Adrenal gland (tissue), 12 donors: ENCODE measurements around the gene DCLRE1A. TPM values are rescaled to one million over a fixed set of nuclear protein-coding genes. Genes with fewer than 3 reads are reported as not detected.
"Not testable (repeated sequence)": the region's sequence is repeated elsewhere in the genome, so short reads cannot be mapped to it uniquely, and the experiment has no call there.

ENCODE experiments used
- DNase-seq, 7 donors: peaks; one replicate each; pipeline ENCODE4 v3.0.0-alpha.2; 2019 to 2020
- H3K27ac ChIP-seq, 5 donors: fragments of 200-600 bp; sonication (generic) in 4 of 5; 1 replicate in 3 of 5; 2 replicates in 2 of 5; pipeline versions ENCODE4 v1.5.1 to v1.8.0; 2016 to 2020; ENCODE audit warnings: mild to moderate bottlenecking in 1 of 5
- H3K27me3 ChIP-seq: fragments of 200-600 bp; 2 replicates; pipeline ENCODE4 v1.8.0; 2021
- H3K36me3 ChIP-seq, 2 donors: fragments of 200-600 bp; replicated peaks in 1 of 2; 1 replicate in 1 of 2; 2 replicates in 1 of 2; pipeline versions ENCODE4 v1.5.1 to v1.8.0; 2018 to 2022
- H3K4me1 ChIP-seq, 2 donors: fragments of 200-600 bp; replicated peaks in 1 of 2; 1 replicate in 1 of 2; 2 replicates in 1 of 2; pipeline versions ENCODE4 v1.5.1 to v1.8.0; 2018 to 2021
- H3K4me3 ChIP-seq, 4 donors: fragments of 200-600 bp; sonication (generic) in 3 of 4; one replicate each; pipeline ENCODE4 v1.5.1; 2016 to 2018
- H3K9me3 ChIP-seq, 3 donors: fragments of 200-600 bp; sonication (generic) in 1 of 3; replicated peaks in 1 of 3; 1 replicate in 2 of 3; 2 replicates in 1 of 3; pipeline versions ENCODE4 v1.5.1 to v1.8.0; 2016 to 2021
- POLR2A ChIP-seq, 2 donors: fragments of 450-650 bp; IDR thresholded peaks; one replicate each; pipeline ENCODE4 v1.6.1; 2017; ENCODE audit warnings: antibody characterized with exemption in 2 of 2, mild to moderate bottlenecking in 2 of 2, moderate library complexity in 1 of 2
- WGBS, 4 donors: extraction: QIAGEN DNeasy Blood & Tissue Kit in 2 of 4; methylation state at CpG; one replicate each; pipeline versions ENCODE4 v1.1.5 to v1.1.7; 2013 to 2017; 5-methylcytosine and 5-hydroxymethylcytosine counted together
- intact Hi-C, 2 donors: fragments of 100-400 bp; cut with DNase I; formaldehyde crosslinking; loops; one replicate each; pipeline versions ENCODE4 v1.14.1 to v1.15.0; 2022 to 2023
- polyA plus RNA-seq, 3 donors: library from polyadenylated mRNA; stranded (reverse); fragments of 200-250 nt in 2 of 3; fragments of 350-450 nt in 1 of 3; fragmentation: Illumina TruSeq in 1 of 3; extraction: RNeasy Lipid Tissue Mini Kit (QIAGEN cat#74804) in 1 of 3; gene quantifications; one replicate each; pipeline ENCODE4 v1.2.3, GENCODE V29; 2013 to 2014
- total RNA-seq, 9 donors: library from RNA; depleted of rRNA in 4 of 9; stranded (reverse); fragments of >200 nt in 4 of 9; fragments of 120-200 nt in 1 of 9; fragmentation: NEBNext Ultra II Directional in 1 of 9; extraction: Animal tissue kit (Norgen Biotek cat#: 25700) in 1 of 9; gene quantifications; one replicate each; pipeline versions ENCODE4 v1.1.0 to v1.2.4, GENCODE V29; 2013 to 2023
- TF ChIP-seq, protein P1 (sequence below), 6 experiments: fragments of 450-650 bp in 4 of 6; fragments of 200-600 bp in 2 of 6; sonication (generic) in 1 of 6; IDR thresholded peaks; 1 replicate in 5 of 6; 2 replicates in 1 of 6; pipeline versions ENCODE4 v1.5.1 to v1.8.0; 2016 to 2021; ENCODE audit warnings: antibody characterized with exemption in 6 of 6, mild to moderate bottlenecking in 2 of 6, moderate library complexity in 1 of 6
- donor health status: healthy with polysubstance abuse.
- donor health status: Bipolar disorder and iron deficiency.
- donor health status: DM: yes; HTN: yes; CAD: no.
- donor health status: DM: no; HTN: no; CAD: no.
- donor health status: DM: no; HTN: no; CAD: no.
- donor health status: DM: yes; HTN: yes; CAD: no.

The DCLRE1A gene
- total and polyA plus RNA-seq, 12 donors: 3.5 to 13.2 (median 6.1) TPM

DNA sequence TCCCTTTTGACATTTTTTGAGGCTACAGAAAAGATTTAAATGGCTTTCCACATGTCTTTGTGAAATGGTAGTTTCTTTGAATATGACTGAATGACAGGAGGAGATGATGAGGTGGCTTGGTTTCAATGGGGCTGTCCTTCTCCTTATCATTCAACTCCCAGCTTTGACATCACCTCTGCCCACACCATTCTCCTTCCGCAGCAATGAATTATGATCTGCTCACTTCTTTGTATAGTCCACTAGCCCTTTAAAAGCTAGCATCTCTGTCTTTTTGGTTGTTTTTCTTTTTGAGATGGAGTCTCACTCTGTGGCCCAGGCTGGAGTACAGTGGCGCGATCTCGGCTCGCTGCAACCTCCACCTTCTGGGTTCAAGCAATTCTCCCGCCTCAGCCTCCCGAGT is 31.7 kb downstream of the DCLRE1A start:
- Histone ChIP-seq H3K27me3 (no peaks in the 10 kb centered on the region), H3K36me3 (no peaks in the 10 kb centered on the region), H3K27ac (no peak overlapping the region), H3K9me3 (no peaks in the 10 kb centered on the region), H3K4me3 (no peak overlapping the region), H3K4me1 (no peaks in the 10 kb centered on the region)
- DNase-seq: no peak
- no peak for TF ChIP-seq POLR2A (IDR thresholded peaks at IDR 0.05)
- TF ChIP-seq, protein P1, sequence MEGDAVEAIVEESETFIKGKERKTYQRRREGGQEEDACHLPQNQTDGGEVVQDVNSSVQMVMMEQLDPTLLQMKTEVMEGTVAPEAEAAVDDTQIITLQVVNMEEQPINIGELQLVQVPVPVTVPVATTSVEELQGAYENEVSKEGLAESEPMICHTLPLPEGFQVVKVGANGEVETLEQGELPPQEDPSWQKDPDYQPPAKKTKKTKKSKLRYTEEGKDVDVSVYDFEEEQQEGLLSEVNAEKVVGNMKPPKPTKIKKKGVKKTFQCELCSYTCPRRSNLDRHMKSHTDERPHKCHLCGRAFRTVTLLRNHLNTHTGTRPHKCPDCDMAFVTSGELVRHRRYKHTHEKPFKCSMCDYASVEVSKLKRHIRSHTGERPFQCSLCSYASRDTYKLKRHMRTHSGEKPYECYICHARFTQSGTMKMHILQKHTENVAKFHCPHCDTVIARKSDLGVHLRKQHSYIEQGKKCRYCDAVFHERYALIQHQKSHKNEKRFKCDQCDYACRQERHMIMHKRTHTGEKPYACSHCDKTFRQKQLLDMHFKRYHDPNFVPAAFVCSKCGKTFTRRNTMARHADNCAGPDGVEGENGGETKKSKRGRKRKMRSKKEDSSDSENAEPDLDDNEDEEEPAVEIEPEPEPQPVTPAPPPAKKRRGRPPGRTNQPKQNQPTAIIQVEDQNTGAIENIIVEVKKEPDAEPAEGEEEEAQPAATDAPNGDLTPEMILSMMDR (IDR thresholded peaks at IDR 0.05): no peak
- WGBS, 4 donors: 90 to 97% (median 95%) methylated on average over 7 of the region's 7 CpGs
- intact Hi-C loops: no loop called here

DNA sequence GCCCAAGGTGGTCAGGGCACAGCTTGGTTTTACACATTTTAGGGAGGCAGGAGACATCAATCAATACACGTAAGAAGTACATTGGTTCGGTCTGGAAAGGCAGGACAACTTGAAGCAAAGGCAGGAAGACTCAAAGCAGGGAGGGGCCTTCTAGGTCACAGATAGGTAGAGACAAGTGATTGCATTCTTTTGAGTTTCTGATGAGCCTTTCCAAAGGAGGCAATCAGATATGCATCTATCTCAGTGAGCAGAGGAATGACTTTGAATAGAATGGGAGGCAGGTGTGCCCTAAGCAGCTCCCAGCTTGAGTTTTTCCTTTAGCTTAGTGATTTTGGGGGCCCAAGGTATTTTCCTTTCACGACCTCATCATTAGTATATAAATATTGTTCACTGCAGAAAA is 32.6 kb downstream of the DCLRE1A start:
- H3K9me3 ChIP-seq, H3K36me3 ChIP-seq, H3K27me3 ChIP-seq, DNase-seq, intact Hi-C loops, H3K4me3 ChIP-seq, H3K4me1 ChIP-seq, H3K27ac ChIP-seq: not testable (repeated sequence)
- 59 to 83% (median 71%) methylated on average over 3 of the region's 3 CpGs for WGBS, 4 donors

DNA sequence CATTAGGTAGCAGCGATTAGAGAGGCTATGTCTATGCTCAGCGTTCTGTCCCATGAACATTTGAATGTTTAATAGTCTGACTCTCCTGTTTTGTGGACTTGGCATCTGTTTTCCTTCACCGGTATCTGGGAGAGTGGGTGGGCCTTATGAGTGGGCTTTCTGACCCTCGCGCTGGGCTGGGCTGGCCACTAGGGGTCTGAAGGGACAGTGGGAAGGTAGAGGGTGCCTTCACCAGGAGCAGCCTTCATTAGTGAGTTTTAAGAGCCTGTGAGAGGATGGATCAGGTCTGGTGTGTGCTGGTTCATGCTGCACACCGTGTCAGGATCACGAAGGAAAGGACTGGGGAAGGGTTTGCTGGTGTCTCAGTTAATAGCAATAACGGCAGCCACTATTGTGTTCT is 33.4 kb downstream of the DCLRE1A start:
- intact Hi-C loops: no loop called here
- Histone ChIP-seq H3K4me3 (no peak overlapping the region), H3K27me3 (no peaks in the 10 kb centered on the region), H3K4me1 (no peaks in the 10 kb centered on the region), H3K27ac (no peak overlapping the region), H3K9me3 (no peaks in the 10 kb centered on the region), H3K36me3 (no peaks in the 10 kb centered on the region)
- WGBS, 4 donors: 66 to 74% (median 70%) methylated on average over 8 of the region's 8 CpGs
- no peak for DNase-seq
- no peak for TF ChIP-seq POLR2A (IDR thresholded peaks at IDR 0.05)
- TF ChIP-seq, protein P1 (IDR thresholded peaks at IDR 0.05): no peak

DNA sequence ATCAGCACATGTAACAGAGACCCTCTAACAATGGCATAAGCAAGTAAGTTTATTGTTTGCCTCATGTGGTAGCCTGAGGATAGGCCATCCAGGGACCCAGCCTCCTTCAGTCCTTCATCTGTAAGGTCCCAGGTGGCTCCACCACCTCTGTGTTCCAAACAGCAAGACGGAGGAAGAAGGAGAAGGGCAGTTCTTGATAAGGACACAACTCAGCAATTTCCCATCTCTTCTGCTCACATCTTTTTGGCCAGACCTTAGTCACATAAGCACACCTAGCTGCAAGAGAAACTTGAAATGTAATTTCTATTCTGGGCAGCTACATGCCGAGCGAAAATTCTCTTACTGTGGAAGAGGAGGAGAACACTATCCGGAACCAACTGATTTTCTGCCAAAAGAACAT is 33.9 kb downstream of the DCLRE1A start:
- intact Hi-C loops: no loop called here
- Histone ChIP-seq H3K36me3 (no peaks in the 10 kb centered on the region), H3K27me3 (no peaks in the 10 kb centered on the region), H3K4me3 (no peak overlapping the region), H3K27ac (no peak overlapping the region), H3K9me3 (no peaks in the 10 kb centered on the region), H3K4me1 (no peaks in the 10 kb centered on the region)
- WGBS, 4 donors: 92 to 100% (median 95%) methylated on average over 4 of the region's 4 CpGs
- TF ChIP-seq, protein P1 (IDR thresholded peaks at IDR 0.05): no peak
- no peak for TF ChIP-seq POLR2A (IDR thresholded peaks at IDR 0.05)
- DNase-seq: no peak

DNA sequence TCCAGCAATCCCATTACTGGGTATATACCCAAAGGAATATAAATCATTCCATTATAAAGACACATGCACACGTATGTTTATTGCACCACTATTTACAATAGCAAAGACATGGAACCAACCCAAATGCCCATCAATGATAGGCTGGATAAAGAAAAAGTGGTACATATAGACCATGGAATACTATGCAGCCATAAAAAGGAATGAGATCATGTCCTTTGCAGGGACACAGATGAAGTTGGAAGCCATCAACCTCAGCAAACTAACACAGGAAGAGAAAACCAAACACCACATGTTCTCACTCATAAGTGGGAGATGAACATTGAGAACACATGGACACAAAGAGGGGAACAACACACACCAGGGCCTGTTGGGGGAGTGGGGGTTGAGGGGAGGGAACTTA is 39.2 kb downstream of the DCLRE1A start:
- H3K4me3 ChIP-seq, H3K27ac ChIP-seq, H3K27me3 ChIP-seq, H3K36me3 ChIP-seq, intact Hi-C loops, H3K4me1 ChIP-seq, DNase-seq, H3K9me3 ChIP-seq: not testable (repeated sequence)
- 81 to 92% (median 87%) methylated on average over 1 of the region's 1 CpG for WGBS, 4 donors
